H1 (cell line): Measurements from ENCODE around the gene KLF13. TPM values are rescaled to one million over a fixed set of nuclear protein-coding genes. Genes with fewer than 3 reads are reported as not detected.
A peak's percentile ranks its signal among the peaks of the same experiment; 100 is the strongest.

Experiments
- CTCF ChIA-PET: fragments of 300-600 bp; sonication (Branson Sonifier 250); formaldehyde crosslinking; loops from one replicate; lab custom pipeline; 2021; ENCODE audit not compliant: partially characterized antibody; lab: Charles Lee
- POLR2A ChIA-PET: fragments of 300-600 bp; sonication (Branson Sonifier 250); formaldehyde crosslinking; loops from one replicate; lab custom pipeline; 2021; ENCODE audit warnings: inconsistent platforms; ENCODE audit not compliant: partially characterized antibody; lab: Charles Lee
- DNase-seq, 2 experiments: peaks; one replicate each; pipeline versions ENCODE4 v3.0.0 to v3.0.0-alpha.2; 2010 to 2022; ENCODE audit warnings: low spot score in 2 of 2, low read depth in 1 of 2, mixed read lengths in 1 of 2
- FAIRE-seq: peaks from 2 replicates; lab custom pipeline; 2011; peaks lifted over from hg19 to GRCh38; lab: Jason Lieb, UNC
- H2AFZ ChIP-seq: 2 replicates; pipeline ENCODE4 v1.8.1; 2012; ENCODE audit warnings: low read length, inconsistent platforms
- H2AK5ac ChIP-seq: 2 replicates; pipeline ENCODE4 v1.6.1; 2013; ENCODE audit warnings: low read depth, low read length
- H2BK120ac ChIP-seq: replicated peaks from 2 replicates; pipeline ENCODE3; 2013; ENCODE audit warnings: low read depth, low read length, inconsistent platforms
- H2BK12ac ChIP-seq: 2 replicates; pipeline ENCODE4 v1.6.1; 2013; ENCODE audit warnings: low read depth, low read length
- H2BK15ac ChIP-seq: 2 replicates; pipeline ENCODE4 v1.6.1; 2013; ENCODE audit warnings: low read length
- H2BK20ac ChIP-seq: 2 replicates; pipeline ENCODE4 v1.6.1; 2013; ENCODE audit warnings: low read length
- H2BK5ac ChIP-seq: 2 replicates; pipeline ENCODE4 v1.6.1; 2013; ENCODE audit warnings: low read depth, low read length
- H3K14ac ChIP-seq: 2 replicates; pipeline ENCODE4 v1.6.1; 2013; ENCODE audit warnings: inconsistent platforms; ENCODE audit not compliant: insufficient read length
- H3K18ac ChIP-seq: 2 replicates; pipeline ENCODE4 v1.6.1; 2013; ENCODE audit warnings: low read length; ENCODE audit errors: extremely low read depth
- H3K23ac ChIP-seq: 2 replicates; pipeline ENCODE4 v1.6.1; 2013; ENCODE audit warnings: inconsistent platforms; ENCODE audit not compliant: insufficient read length
- H3K23me2 ChIP-seq: 2 replicates; pipeline ENCODE4 v1.6.1; 2013; ENCODE audit warnings: low read depth, low read length
- H3K27ac ChIP-seq: 2 replicates; pipeline ENCODE4 v1.6.1; 2011; ENCODE audit warnings: low read depth, low read length, inconsistent platforms
- H3K27me3 ChIP-seq, 4 experiments: replicated peaks in 1 of 4; 1 replicate in 1 of 4; 2 replicates in 3 of 4; pipeline versions ENCODE4 v1.6.1 to v1.8.1; 2011 to 2013; ENCODE audit warnings: low read length in 3 of 4, mild to moderate bottlenecking in 3 of 4, inconsistent platforms in 2 of 4, mixed read lengths in 2 of 4, moderate library complexity in 1 of 4; ENCODE audit not compliant: control insufficient read depth in 3 of 4, insufficient read depth in 3 of 4; ENCODE audit errors: extremely low read depth in 1 of 4
- H3K36me3 ChIP-seq, 4 experiments: 2 replicates each; pipeline versions ENCODE4 v1.6.1 to v1.8.1; 2011 to 2013; ENCODE audit warnings: mild to moderate bottlenecking in 4 of 4, low read length in 3 of 4, moderate library complexity in 2 of 4, control low read depth in 1 of 4, inconsistent platforms in 1 of 4; ENCODE audit not compliant: insufficient read depth in 4 of 4, control insufficient read depth in 2 of 4
- H3K4ac ChIP-seq: replicated peaks from 2 replicates; pipeline ENCODE3; 2013; ENCODE audit warnings: low read length, low read depth, mixed read lengths, inconsistent platforms; ENCODE audit not compliant: insufficient read length
- H3K4me1 ChIP-seq, 4 experiments: replicated peaks in 1 of 4; 1 replicate in 1 of 4; 2 replicates in 3 of 4; pipeline versions ENCODE4 v1.6.1 to v1.8.1; 2011 to 2013; ENCODE audit warnings: low read length in 3 of 4, inconsistent platforms in 2 of 4, mixed read lengths in 1 of 4; ENCODE audit not compliant: insufficient read depth in 4 of 4, control insufficient read depth in 3 of 4
- H3K4me2 ChIP-seq, 2 experiments: 2 replicates each; pipeline versions ENCODE4 v1.6.1 to v1.8.1; 2011 to 2013; ENCODE audit warnings: low read depth in 2 of 2, low read length in 2 of 2, control low read depth in 1 of 2, inconsistent platforms in 1 of 2, mild to moderate bottlenecking in 1 of 2; ENCODE audit not compliant: insufficient read depth in 1 of 2
- H3K4me3 ChIP-seq, 4 experiments: fragments of 200-600, 300-600 bp in 1 of 4; sonication (generic), shearing (Covaris generic), sonication (Bioruptor Twin) in 1 of 4; 2 replicates each; pipeline versions ENCODE4 v1.5.1 to v1.8.1; 2011 to 2016; ENCODE audit warnings: low read length in 4 of 4, low read depth in 3 of 4, control low read depth in 2 of 4, inconsistent platforms in 2 of 4, mild to moderate bottlenecking in 2 of 4, mixed read lengths in 1 of 4, moderate library complexity in 1 of 4; ENCODE audit not compliant: insufficient read depth in 2 of 4; ENCODE audit errors: extremely low read depth in 1 of 4
- H3K56ac ChIP-seq: replicated peaks from 2 replicates; pipeline ENCODE3; 2013; ENCODE audit warnings: low read depth, mild to moderate bottlenecking, mixed read lengths, low read length, inconsistent platforms; ENCODE audit not compliant: insufficient read length
- H3K79me1 ChIP-seq: 2 replicates; pipeline ENCODE4 v1.6.1; 2013; ENCODE audit warnings: low read depth, low read length, control low read depth
- H3K79me2 ChIP-seq, 2 experiments: 2 replicates each; pipeline versions ENCODE4 v1.6.1 to v1.8.1; 2012 to 2013; ENCODE audit warnings: low read length in 2 of 2, mild to moderate bottlenecking in 2 of 2, inconsistent platforms in 1 of 2; ENCODE audit not compliant: insufficient read depth in 2 of 2, control insufficient read depth in 1 of 2
- H3K9ac ChIP-seq, 4 experiments: replicated peaks in 1 of 4; 1 replicate in 1 of 4; 2 replicates in 3 of 4; pipeline versions ENCODE4 v1.6.1 to v1.8.1; 2011 to 2013; ENCODE audit warnings: low read depth in 3 of 4, low read length in 3 of 4, control low read depth in 2 of 4, mild to moderate bottlenecking in 2 of 4, moderate library complexity in 2 of 4, inconsistent platforms in 1 of 4; ENCODE audit errors: extremely low read depth in 1 of 4
- H3K9me3 ChIP-seq, 2 experiments: 2 replicates each; pipeline versions ENCODE4 v1.6.1 to v1.8.1; 2012 to 2013; ENCODE audit warnings: mild to moderate bottlenecking in 2 of 2, moderate library complexity in 2 of 2, control low read depth in 1 of 2, inconsistent platforms in 1 of 2, low read depth in 1 of 2, low read length in 1 of 2, mixed read lengths in 1 of 2; ENCODE audit not compliant: insufficient read depth in 2 of 2
- H4K20me1 ChIP-seq, 2 experiments: replicated peaks in 1 of 2; 2 replicates each; pipeline versions ENCODE3 to v1.8.1; 2011 to 2013; ENCODE audit warnings: inconsistent platforms in 2 of 2, low read length in 2 of 2, mild to moderate bottlenecking in 1 of 2; ENCODE audit not compliant: insufficient read depth in 2 of 2, control insufficient read depth in 1 of 2
- H4K5ac ChIP-seq: 2 replicates; pipeline ENCODE4 v1.6.1; 2013; ENCODE audit warnings: low read length, low read depth, mixed read lengths, inconsistent platforms; ENCODE audit not compliant: insufficient read length
- H4K8ac ChIP-seq: 2 replicates; pipeline ENCODE4 v1.8.0; 2013; ENCODE audit warnings: mild to moderate bottlenecking, moderate library complexity, low read length, inconsistent platforms; ENCODE audit not compliant: insufficient read depth; ENCODE audit errors: extremely low read depth
- H4K91ac ChIP-seq: replicated peaks from 2 replicates; pipeline ENCODE3; 2013; ENCODE audit warnings: low read length, mixed read lengths, inconsistent platforms; ENCODE audit not compliant: insufficient read length
- HDAC2 ChIP-seq, 2 experiments: fragments of 300-600 bp in 1 of 2; sonication (generic) in 1 of 2; IDR thresholded peaks; 2 replicates each; pipeline ENCODE4 v1.6.1; 2011 to 2012; ENCODE audit warnings: low read depth in 2 of 2, low read length in 2 of 2, mild to moderate bottlenecking in 2 of 2, moderate library complexity in 2 of 2, borderline replicate concordance in 1 of 2, inconsistent platforms in 1 of 2
- KDM4A ChIP-seq: IDR thresholded peaks from one replicate; pipeline ENCODE4 v1.7.1; 2012; ENCODE audit warnings: low read depth, mild to moderate bottlenecking, moderate library complexity, low read length, inconsistent platforms; ENCODE audit not compliant: severe bottlenecking
- NRF1 ChIP-seq: IDR thresholded peaks from 2 replicates; pipeline ENCODE4 v1.6.1; 2011; ENCODE audit warnings: mild to moderate bottlenecking, low read depth, low read length, improper control_type of control experiment
- WGBS, 2 experiments: shearing (Covaris generic) in 1 of 2; methylation state at CpG; one replicate each; pipeline versions ENCODE4 v1.1.6 to v1.1.7; 2013 to 2015; ENCODE audit warnings: low lambda C conversion rate in 2 of 2, mixed read lengths in 2 of 2, inconsistent platforms in 1 of 2, low coverage in 1 of 2, missing lambda C conversion rate in 1 of 2; ENCODE audit not compliant: insufficient replicate concordance in 2 of 2, insufficient coverage in 1 of 2, insufficient read length in 1 of 2; ENCODE audit errors: extremely low coverage in 1 of 2, missing lambda C conversion rate in 1 of 2; 5-methylcytosine and 5-hydroxymethylcytosine counted together
- polyA plus RNA-seq, 7 experiments: library from polyadenylated mRNA; depleted of rRNA in 3 of 7; stranded (reverse) in 5 of 7; unstranded in 2 of 7; fragments of >200 nt in 5 of 7; fragments of 200-250 nt in 2 of 7; gene quantifications; 1 replicate in 5 of 7; 2 replicates in 1 of 7; 4 replicates in 1 of 7; pipeline versions ENCODE4 v1.2.1 to v1.2.3, GENCODE V29; 2011 to 2013; ENCODE audit warnings: missing spikeins in 2 of 7, mixed read lengths in 2 of 7
- total RNA-seq: library from RNA; stranded (reverse); fragmentation: NEBNext Ultra II Directional; extraction: Animal tissue kit (Norgen Biotek cat#: 25700); gene quantifications from 2 replicates; pipeline ENCODE4 v1.2.1, GENCODE V29; 2021

Gene KLF13
- total and polyA plus RNA-seq, 2 of the 8 experiments (the other 6 are each of a cell fraction or from before 2014, with no cell fraction given): 18.3 to 33.4 TPM

GRCh38 chr15:31398677-31399301 is 72.2 kb downstream of the KLF13 start:
- Histone ChIP-seq H2BK120ac (no peak overlapping the region), H3K14ac (no peak overlapping the region), H3K23ac (no peak overlapping the region), H3K4me2 (no peak overlapping the region), H3K4me1 (peaks cover 0 to 19% (median 9%) of the 10 kb centered on the region in 4 experiments; a peak in 4 of 7 replicates), H3K27me3 (peaks cover under 1 to 3% (median 2%) of the 10 kb centered on the region in 4 experiments; a peak in 6 of 7 replicates), H3K4me3 (no peak overlapping the region), H4K8ac (no peak overlapping the region), H3K79me2 (no peaks in the 10 kb centered on the region), H3K9me3 (no peaks in the 10 kb centered on the region), H3K4ac (no peak overlapping the region), H4K5ac (peak overlapping the region; percentile 22), H3K23me2 (no peaks in the 10 kb centered on the region), H3K18ac (no peak overlapping the region; the same call in 1 of the 2 replicates), H3K9ac (no peak overlapping the region), H3K56ac (no peak overlapping the region), H2AFZ (0 out of 2 replicates have a peak overlapping the region, but pooled peaks have one; percentile 4), H3K79me1 (no peaks in the 10 kb centered on the region), H2BK15ac (0 out of 2 replicates have a peak overlapping the region, but pooled peaks have one; percentile 61), H4K91ac (peak overlapping the region; percentile 22), H2BK5ac (peak overlapping the region; percentile 92; the same call in 1 of the 2 replicates), H3K27ac (no peak overlapping the region), H3K36me3 (no peaks in the 10 kb centered on the region), H2AK5ac (0 out of 2 replicates have a peak overlapping the region, but pooled peaks have one; percentile 5), H4K20me1 (no peaks in the 10 kb centered on the region), H2BK12ac (peak overlapping the region; percentile 98; the same call in 1 of the 2 replicates), H2BK20ac (peak overlapping the region; percentile 1; the same call in 1 of the 2 replicates)
- CTCF ChIA-PET: interaction anchor here (0.7 to 1.9 kb wide), 7 partner anchors 8 to 91 kb away, joined by 3 to 7 read pairs (median 3); no protein-coding TSS in a partner anchor
- 90% methylated on average over 10 of the region's 10 CpGs; no CpG with 5 or more reads in 1 of the 2 experiments for WGBS, 2 experiments
- DNase-seq (no peak), FAIRE-seq (no peak)
- POLR2A ChIA-PET: no interaction called here
- no peak for TF ChIP-seq HDAC2 (IDR thresholded peaks at IDR 0.05; ENCODE audit: borderline replicate concordance in 1 of 2, low read depth in 2 of 2, low read length in 2 of 2)
- TF ChIP-seq KDM4A: no peak
- no peak for TF ChIP-seq NRF1
